Measurements from ENCODE around the gene CFAP97D1.
"Not testable (repeated sequence)": the region's sequence is repeated elsewhere in the genome, so short reads cannot be mapped to it uniquely, and the experiment has no call there.

Gene CFAP97D1

GRCh38 chr17:43768382-43768781 is 11.9 kb upstream of the CFAP97D1 start:
- DNase-seq (ENCODE audit: low spot score), result no peak

DNA sequence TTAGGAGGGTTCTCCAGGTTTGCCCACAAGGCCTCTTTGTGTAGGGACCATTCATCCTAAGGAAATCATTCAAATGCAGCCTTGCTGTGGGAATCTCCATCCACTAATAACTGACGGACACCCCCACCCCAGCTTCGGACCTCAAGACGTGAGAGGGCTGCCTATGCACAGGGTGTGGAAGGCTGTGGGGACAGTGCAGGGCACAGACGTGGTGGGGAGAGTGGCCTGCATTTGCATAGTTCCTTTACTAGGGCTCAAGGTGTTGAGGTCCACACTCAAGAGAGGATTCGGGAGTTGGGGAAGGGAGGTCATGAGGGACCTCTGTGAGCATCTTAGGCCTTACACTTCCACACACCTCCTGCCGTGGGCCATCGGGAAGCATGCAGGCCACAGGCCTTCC is 11.3 kb upstream of the CFAP97D1 start:
- no peak for DNase-seq (ENCODE audit: low spot score)

GRCh38 chr17:43769426-43769825 is 10.8 kb upstream of the CFAP97D1 start:
- no peak for DNase-seq (ENCODE audit: low spot score)

- no peak for DNase-seq (ENCODE audit: low spot score)
These were observed 10.4 kb upstream of the CFAP97D1 start for GRCh38 chr17:43769859-43770258.

GRCh38 chr17:43770957-43771356 is 9.3 kb upstream of the CFAP97D1 start:
- no peak for DNase-seq (ENCODE audit: low spot score)

- DNase-seq (ENCODE audit: low spot score), result no peak
These were observed 8.8 kb upstream of the CFAP97D1 start for GRCh38 chr17:43771463-43771862.

DNA sequence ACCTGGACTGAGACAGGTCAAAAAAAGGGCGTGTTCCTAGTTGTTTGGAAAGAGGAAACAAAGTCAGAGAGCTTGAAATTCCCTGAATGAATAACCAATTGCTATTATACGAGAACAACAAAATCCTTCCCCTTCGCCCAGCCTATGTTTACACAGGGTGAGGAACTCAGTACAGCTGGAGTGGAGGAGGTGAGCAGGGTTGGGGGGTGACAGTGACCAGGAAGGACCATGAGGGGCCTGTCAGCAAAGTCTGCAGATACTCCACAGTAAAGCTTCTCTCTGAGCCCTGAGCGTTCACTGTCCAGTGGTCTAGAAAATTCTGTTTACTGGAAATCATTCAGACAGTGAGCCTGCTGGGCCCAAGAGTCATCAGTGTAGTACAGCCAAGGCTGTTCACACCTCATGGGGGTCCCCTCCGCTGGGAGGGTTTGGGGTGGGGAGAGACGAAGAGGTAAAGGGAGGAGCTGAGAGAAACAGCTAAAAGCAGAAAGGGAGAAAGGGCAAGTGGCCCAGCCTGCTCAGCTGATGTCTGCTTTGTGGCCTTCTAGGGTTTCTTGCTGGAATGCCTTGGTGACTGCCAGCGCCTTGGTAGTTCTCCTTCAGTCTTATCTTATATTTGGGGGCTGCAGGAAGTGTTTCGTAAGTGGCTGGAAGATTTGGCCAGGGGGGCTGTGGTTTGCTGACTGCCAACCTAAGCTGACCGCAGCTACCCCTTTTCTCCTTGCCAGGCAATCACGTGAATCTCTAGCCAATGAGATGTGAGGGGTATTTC is 7.2 kb upstream of the CFAP97D1 start:
- no peak for DNase-seq (ENCODE audit: low spot score)

GRCh38 chr17:43774304-43775250 is 5.7 kb upstream of the CFAP97D1 start:
- no peak for DNase-seq (ENCODE audit: low spot score)

GRCh38 chr17:43778337-43779144 is 1.7 kb upstream of the CFAP97D1 start, which contains the start of gene DUSP3:
Gene DUSP3, minus strand, starts transcription at chr17:43778977. Its CDS starts 53 bp downstream, at chr17:43778924.
- DNase-seq (ENCODE audit: low spot score), result peak; percentile 90

GRCh38 chr17:43779145-43780125 is 800 bp upstream of the CFAP97D1 start:
- peak; percentile 65 for DNase-seq (ENCODE audit: low spot score)

DNA sequence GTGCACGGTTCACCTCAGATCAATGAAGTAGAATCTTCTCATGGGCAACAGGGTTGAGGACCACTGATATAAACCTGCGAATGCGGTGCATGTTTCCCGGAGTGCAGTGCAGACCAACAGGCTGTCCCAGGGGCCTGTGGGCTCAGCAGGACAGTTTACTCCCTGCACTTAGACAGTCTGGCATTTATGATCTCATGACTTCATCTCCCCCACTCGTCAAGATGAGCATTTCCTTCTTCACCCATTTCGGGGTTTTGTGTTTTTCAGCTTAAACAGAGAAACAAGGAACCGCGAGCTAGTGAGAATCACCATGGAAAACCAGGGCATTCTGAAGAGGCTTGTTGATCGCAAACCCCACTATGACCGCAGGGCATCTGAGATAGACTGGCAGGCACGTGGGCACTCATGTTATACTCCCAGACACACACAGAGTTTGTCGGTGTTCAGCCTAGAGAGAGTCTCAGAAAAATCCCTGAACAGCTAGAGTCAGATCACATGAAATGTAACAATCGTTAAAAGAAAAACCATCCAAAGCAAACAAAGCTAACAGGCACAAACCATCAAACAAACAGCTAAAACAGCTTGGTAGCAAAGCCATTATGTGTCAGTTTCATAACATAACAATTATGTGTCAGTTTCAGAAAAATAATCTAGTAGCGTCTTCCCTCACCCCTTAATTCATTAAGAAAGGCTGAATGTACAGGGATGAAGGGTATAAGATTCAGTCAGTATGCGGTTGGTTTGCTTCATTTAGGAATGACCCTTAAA is 2.9 kb downstream of the CFAP97D1 start:
- no peak for DNase-seq (ENCODE audit: low spot score)

GRCh38 chr17:43784068-43784467 is 3.8 kb downstream of the CFAP97D1 start:
- no peak for DNase-seq (ENCODE audit: low spot score)

DNA sequence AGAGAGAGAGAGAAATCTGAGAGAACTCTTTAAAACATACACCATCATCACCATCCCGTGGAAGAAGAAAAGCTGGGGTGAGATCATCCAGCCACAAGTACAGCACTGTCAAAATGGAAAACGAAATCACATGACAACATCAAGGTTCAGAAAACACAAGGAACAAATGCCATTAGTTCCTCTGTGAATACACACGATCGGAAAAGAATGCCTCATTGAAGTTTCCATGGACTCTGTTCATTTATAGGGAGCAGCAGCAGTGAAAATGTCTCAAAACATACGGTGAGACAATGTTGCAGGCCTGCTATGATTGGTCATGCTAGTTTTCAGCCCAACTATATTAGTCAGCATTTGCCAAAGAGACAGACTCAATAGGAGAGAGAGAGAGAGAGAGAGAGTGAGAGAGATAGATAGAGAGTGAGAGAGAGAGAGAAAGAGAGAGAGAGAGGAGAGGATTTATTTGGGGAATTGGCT is 4.4 kb downstream of the CFAP97D1 start:
- no peak for DNase-seq (ENCODE audit: low spot score)

- no peak for DNase-seq (ENCODE audit: low spot score)
These were observed 7.5 kb downstream of the CFAP97D1 start for GRCh38 chr17:43787728-43788127.

- DNase-seq (ENCODE audit: low spot score), result no peak
These were observed 8.3 kb downstream of the CFAP97D1 start for GRCh38 chr17:43788540-43788939.

DNA sequence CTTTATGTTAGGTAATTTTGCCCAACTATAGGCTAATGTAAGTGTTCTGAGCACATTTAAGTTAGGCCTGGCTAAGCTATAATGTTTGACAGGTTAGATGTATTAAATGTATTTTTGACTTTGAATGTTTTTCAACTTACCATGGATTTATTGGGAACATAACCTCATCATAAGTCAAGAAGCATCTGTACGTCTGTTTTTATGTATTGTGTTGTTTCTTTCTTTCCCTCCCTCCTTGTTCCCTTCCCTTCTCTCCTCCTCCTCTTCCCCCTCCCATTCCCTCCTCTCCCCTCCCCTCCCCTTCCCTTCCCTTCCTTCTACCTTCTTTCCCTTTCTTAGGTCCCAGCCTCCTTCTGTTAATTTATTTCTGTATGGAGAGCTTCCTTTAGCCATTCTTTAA is 9.2 kb downstream of the CFAP97D1 start:
- no peak for DNase-seq (ENCODE audit: low spot score)

DNA sequence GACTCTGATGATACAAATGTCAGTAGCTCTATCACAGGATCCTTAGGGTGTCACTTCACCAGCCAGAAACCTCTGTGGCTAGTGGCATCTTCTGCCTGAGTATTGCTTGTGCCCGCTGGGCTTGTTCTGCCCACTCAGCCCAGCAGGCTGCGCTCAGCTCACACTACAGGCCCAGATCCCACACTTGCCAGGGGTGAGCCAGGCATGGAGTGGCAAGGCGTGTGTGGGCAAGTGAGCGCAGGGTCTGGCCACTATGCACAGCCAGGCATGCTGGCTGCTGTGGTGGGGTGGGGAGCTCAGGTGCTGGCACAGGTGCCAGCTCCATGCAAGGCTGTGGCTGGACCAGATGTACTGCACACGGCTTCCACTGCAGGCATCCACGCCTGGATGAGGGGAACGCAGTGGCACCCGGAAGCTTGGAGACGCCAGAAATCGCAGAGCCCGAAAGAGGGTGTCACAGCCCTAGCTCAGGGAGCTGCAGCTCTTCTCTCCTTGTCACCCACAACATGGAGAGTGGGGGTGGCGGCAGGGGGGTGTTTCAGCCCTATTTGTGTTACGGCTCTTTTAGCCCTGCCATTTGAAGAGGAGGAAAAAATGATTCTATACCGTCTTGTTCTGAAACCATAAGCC is 10.2 kb downstream of the CFAP97D1 start:
- no peak for DNase-seq (ENCODE audit: low spot score)

- DNase-seq (ENCODE audit: low spot score), result peak; percentile 88
These were observed 11.4 kb downstream of the CFAP97D1 start for GRCh38 chr17:43791589-43791988.

- not testable (repeated sequence) for DNase-seq (ENCODE audit: low spot score)
These were observed 12.4 kb downstream of the CFAP97D1 start for GRCh38 chr17:43792668-43793067.
